Glutamatergic neuron (in vitro differentiated cells): Measurements from ENCODE around the gene CNN3. TPM values are rescaled to one million over a fixed set of nuclear protein-coding genes. Genes with fewer than 3 reads are reported as not detected.

Source experiments
- DNase-seq: peaks from one replicate; pipeline ENCODE4 v3.0.0; 2022
- H3K27ac Mint-ChIP-seq: one replicate; pipeline ENCODE4 v1.8.0; 2020; ENCODE audit warnings: mild to moderate bottlenecking, mixed read lengths, inconsistent platforms; ENCODE audit not compliant: unreplicated experiment
- H3K27me3 Mint-ChIP-seq: one replicate; pipeline ENCODE4 v1.8.0; 2020; ENCODE audit warnings: mild to moderate bottlenecking, moderate library complexity, mixed read lengths, inconsistent platforms; ENCODE audit not compliant: unreplicated experiment
- H3K36me3 Mint-ChIP-seq: one replicate; pipeline ENCODE4 v1.8.0; 2020; ENCODE audit warnings: mild to moderate bottlenecking, mixed read lengths, inconsistent platforms; ENCODE audit not compliant: unreplicated experiment
- H3K4me1 Mint-ChIP-seq: one replicate; pipeline ENCODE4 v1.8.0; 2020; ENCODE audit warnings: mild to moderate bottlenecking, low read depth, mixed read lengths, inconsistent platforms; ENCODE audit not compliant: unreplicated experiment
- H3K4me3 Mint-ChIP-seq: one replicate; pipeline ENCODE4 v1.8.0; 2020; ENCODE audit warnings: mild to moderate bottlenecking, mixed read lengths, inconsistent platforms; ENCODE audit not compliant: unreplicated experiment
- H3K9me3 Mint-ChIP-seq: one replicate; pipeline ENCODE4 v1.8.0; 2020; ENCODE audit warnings: mild to moderate bottlenecking, moderate library complexity, mixed read lengths, inconsistent platforms; ENCODE audit not compliant: unreplicated experiment
- CTCF ChIP-seq: fragments of 200-600 bp; sonication (generic); IDR thresholded peaks from one replicate; pipeline ENCODE4 v1.5.0; 2021; ENCODE audit not compliant: partially characterized antibody, unreplicated experiment
- total RNA-seq: library from RNA; stranded (reverse); fragmentation: NEBNext Ultra II Directional; extraction: Animal tissue kit (Norgen Biotek cat#: 25700); gene quantifications from one replicate; pipeline ENCODE4 v1.2.1, GENCODE V29; 2021; ENCODE audit not compliant: unreplicated experiment

Gene CNN3
- total RNA-seq, 1 donor from 2014 or later, result 383 TPM

GRCh38 chr1:94894630-94895029 is 32.3 kb downstream of the CNN3 start:
- H3K9me3 Mint-ChIP-seq, result peaks cover 3% of the 10 kb centered on the region
- H3K36me3 Mint-ChIP-seq, result no peaks in the 10 kb centered on the region
- H3K27me3 Mint-ChIP-seq, result peaks cover 2% of the 10 kb centered on the region
- no peak for TF ChIP-seq CTCF
- H3K4me3 Mint-ChIP-seq, result no peak overlapping the region
- H3K27ac Mint-ChIP-seq, result no peak overlapping the region
- no peak for DNase-seq
- peaks cover 3% of the 10 kb centered on the region for H3K4me1 Mint-ChIP-seq

GRCh38 chr1:94892604-94893254 is 34.2 kb downstream of the CNN3 start:
- no peak for DNase-seq
- H3K27me3 Mint-ChIP-seq, result peaks cover 2% of the 10 kb centered on the region
- no peak for TF ChIP-seq CTCF
- no peak overlapping the region for H3K4me3 Mint-ChIP-seq
- no peaks in the 10 kb centered on the region for H3K36me3 Mint-ChIP-seq
- H3K4me1 Mint-ChIP-seq, result peaks cover 2% of the 10 kb centered on the region
- no peak overlapping the region for H3K27ac Mint-ChIP-seq
- peaks cover 3% of the 10 kb centered on the region for H3K9me3 Mint-ChIP-seq

- Mint-ChIP-seq H3K9me3 (peaks cover 3% of the 10 kb centered on the region), H3K4me1 (peaks cover 2% of the 10 kb centered on the region), H3K27ac (no peak overlapping the region), H3K27me3 (no peaks in the 10 kb centered on the region), H3K4me3 (no peak overlapping the region), H3K36me3 (no peaks in the 10 kb centered on the region)
- TF ChIP-seq CTCF, result no peak
- DNase-seq, result no peak
These were observed 38.7 kb downstream of the CNN3 start for GRCh38 chr1:94888201-94888600.

GRCh38 chr1:94887603-94888171 is 39.2 kb downstream of the CNN3 start:
- TF ChIP-seq CTCF, result no peak
- peaks cover 3% of the 10 kb centered on the region for H3K9me3 Mint-ChIP-seq
- H3K27ac Mint-ChIP-seq, result no peak overlapping the region
- H3K4me1 Mint-ChIP-seq, result peaks cover 2% of the 10 kb centered on the region
- H3K27me3 Mint-ChIP-seq, result peaks cover under 1% of the 10 kb centered on the region
- no peaks in the 10 kb centered on the region for H3K36me3 Mint-ChIP-seq
- H3K4me3 Mint-ChIP-seq, result no peak overlapping the region
- no peak for DNase-seq

GRCh38 chr1:94887106-94887505 is 39.8 kb downstream of the CNN3 start:
- peaks cover 3% of the 10 kb centered on the region for H3K9me3 Mint-ChIP-seq
- TF ChIP-seq CTCF, result no peak
- H3K4me3 Mint-ChIP-seq, result no peak overlapping the region
- H3K36me3 Mint-ChIP-seq, result no peaks in the 10 kb centered on the region
- peaks cover 2% of the 10 kb centered on the region for H3K4me1 Mint-ChIP-seq
- H3K27me3 Mint-ChIP-seq, result peaks cover 2% of the 10 kb centered on the region
- DNase-seq, result no peak
- no peak overlapping the region for H3K27ac Mint-ChIP-seq
